Epithelial cell of esophagus (primary cell): ENCODE measurements around the gene MANF.

ENCODE experiments used
- DNase-seq: peaks from one replicate; pipeline ENCODE4 v3.0.0; 2010; ENCODE audit warnings: low read depth
- H3K4me3 ChIP-seq: 2 replicates; pipeline ENCODE4 v1.5.1; 2011; ENCODE audit warnings: mild to moderate bottlenecking, low read length, control low read depth
- TF ChIP-seq, protein P1 (sequence below): IDR thresholded peaks from 2 replicates; pipeline ENCODE4 v1.5.1; 2011; ENCODE audit warnings: low read depth, mild to moderate bottlenecking, low read length, control low read depth, inconsistent platforms; ENCODE audit not compliant: insufficient read depth; ENCODE audit errors: missing control alignments

MANF gene

DNA sequence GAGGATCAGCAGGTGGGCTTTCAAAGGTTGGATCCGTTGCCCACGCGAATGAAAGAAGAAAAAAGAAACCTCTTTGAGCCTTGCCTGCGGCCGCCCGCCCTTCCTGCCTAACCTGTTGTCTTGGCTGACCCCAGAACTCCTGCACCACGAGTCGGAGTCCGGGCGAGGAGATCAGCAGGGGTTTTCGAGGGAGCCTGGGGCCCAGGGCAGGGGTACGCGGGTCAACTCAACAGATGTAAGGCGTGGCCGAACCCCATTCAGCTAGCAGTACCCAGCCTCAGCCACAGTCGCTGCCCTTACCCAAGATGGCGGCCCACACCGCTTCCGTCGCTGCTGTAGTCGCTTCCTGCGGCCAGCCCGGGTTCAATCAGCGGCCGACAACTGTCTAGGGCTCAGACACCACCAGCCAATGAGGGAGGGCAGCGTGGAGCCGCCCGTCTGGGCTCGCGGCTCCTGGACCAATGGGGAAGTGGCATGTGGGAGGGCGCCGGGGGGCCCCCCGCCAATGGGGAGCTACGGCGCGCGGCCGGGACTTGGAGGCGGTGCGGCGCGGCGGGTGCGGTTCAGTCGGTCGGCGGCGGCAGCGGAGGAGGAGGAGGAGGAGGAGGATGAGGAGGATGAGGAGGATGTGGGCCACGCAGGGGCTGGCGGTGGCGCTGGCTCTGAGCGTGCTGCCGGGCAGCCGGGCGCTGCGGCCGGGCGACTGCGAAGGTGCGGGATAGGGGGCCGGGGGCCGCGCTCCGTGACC is at the start of gene MANF:
MANF (plus strand) TSS at position 566 of the 748 bp plus-strand sequence; CDS start at position 618, 52 bp downstream.
- peak within 1 kb of the TSS; percentile 98 for H3K4me3 ChIP-seq
- TF ChIP-seq, protein P1, sequence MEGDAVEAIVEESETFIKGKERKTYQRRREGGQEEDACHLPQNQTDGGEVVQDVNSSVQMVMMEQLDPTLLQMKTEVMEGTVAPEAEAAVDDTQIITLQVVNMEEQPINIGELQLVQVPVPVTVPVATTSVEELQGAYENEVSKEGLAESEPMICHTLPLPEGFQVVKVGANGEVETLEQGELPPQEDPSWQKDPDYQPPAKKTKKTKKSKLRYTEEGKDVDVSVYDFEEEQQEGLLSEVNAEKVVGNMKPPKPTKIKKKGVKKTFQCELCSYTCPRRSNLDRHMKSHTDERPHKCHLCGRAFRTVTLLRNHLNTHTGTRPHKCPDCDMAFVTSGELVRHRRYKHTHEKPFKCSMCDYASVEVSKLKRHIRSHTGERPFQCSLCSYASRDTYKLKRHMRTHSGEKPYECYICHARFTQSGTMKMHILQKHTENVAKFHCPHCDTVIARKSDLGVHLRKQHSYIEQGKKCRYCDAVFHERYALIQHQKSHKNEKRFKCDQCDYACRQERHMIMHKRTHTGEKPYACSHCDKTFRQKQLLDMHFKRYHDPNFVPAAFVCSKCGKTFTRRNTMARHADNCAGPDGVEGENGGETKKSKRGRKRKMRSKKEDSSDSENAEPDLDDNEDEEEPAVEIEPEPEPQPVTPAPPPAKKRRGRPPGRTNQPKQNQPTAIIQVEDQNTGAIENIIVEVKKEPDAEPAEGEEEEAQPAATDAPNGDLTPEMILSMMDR: no peak

DNA sequence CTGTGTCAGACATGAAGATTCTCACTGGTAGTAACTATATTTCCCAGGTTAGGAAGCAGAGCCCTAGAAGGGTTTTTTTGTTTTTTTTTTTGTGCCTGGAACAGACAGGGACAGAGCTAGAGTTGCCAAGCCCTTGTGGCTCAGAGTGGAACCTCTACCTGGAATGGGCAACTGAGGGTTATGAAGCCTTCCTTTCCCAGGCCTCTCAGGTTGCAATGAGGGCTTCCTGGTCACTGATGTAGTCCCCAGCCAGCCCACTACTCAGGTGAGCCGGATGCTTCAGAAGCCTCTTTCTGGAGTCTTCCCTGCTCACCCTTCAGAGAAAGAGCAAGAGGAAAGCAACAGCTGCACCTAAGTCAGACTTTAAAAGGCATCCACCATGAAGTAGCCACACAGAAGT is 48.8 kb upstream of the MANF start:
- no peak for DNase-seq
- no peak overlapping the region for H3K4me3 ChIP-seq
- TF ChIP-seq, protein P1: no peak

More for the DNA sequence above, at the start of gene MANF:
- peak; percentile 99 for DNase-seq

DNA sequence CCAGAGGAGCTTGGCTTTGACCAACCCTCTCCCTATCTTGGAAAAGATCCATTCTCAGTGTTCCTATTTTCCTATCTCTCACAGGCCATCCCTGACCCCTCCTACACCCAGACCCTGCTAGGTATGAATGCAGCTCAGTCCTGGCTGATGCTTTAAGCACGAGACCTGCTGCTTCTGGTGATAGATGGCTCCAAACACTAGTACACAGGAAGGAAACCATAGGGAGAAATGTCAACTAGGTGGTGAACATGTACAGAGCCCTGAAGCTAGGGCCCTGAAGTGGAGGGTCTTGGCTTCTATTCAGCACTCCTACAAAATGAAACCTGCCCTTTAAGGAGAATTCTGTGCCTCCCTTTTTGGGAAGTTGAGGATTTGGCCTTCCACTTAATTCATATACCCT is 47.4 kb upstream of the MANF start:
- H3K4me3 ChIP-seq: no peak overlapping the region
- TF ChIP-seq, protein P1: no peak
- DNase-seq: no peak

DNA sequence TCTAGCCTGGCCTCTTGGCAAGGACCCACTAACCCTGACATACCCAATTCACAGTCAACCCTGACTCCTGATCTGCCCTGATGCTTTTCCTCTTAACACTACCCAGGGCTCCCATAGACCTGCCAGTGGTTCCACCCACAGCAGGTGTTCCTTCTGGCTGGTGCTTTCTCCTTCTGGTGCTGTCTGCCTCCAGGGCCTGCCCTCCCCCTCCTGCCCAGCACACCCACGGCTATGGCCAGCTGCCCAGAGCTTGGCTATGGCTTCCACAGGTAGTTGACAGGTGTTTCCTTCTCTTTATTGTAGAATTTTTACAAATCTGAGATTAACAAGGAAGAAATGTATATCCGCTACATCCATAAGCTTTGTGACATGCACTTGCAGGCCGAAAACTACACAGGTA is 46.5 kb upstream of the MANF start:
- no peak overlapping the region for H3K4me3 ChIP-seq
- TF ChIP-seq, protein P1: no peak
- DNase-seq: no peak

DNA sequence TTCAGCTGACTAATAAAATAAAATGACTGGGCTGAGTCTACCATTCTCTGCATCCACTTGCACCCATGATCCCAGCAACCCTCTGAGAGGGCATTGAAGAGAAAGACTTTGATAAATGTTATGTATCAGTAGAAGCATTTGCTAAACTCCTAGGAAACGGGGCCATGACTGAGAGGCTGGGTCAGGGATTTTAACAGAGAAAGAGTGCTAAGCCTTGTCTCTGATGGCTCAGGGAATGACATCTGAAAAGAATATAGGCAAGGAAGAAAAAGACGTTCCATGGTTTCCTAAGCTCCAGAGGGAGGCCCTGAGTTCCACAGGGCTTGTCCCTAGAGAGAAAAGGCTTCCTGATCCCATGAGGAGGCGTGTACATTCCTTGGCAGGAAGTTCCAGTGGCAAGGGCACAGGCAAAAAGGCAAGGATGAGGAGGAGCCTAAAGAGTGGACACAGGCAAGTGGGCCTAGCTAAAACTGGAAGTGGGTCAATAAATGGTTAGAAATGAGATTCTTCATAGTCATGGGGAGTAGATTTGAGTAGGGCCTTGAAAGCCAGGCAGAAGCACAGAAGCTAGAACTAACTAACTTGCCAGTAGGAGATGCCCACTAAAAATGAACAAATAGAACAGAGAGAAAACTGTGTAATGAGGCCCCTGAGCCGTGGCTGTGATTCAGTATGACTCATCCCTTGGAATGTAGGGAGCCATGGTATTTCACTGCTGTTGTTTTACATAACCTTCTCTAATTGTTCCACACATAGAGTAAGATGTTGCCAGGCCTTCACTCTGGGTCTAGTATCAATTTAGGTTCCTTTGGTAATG is 44.9 kb upstream of the MANF start:
- TF ChIP-seq, protein P1: no peak
- H3K4me3 ChIP-seq: no peak overlapping the region
- peak; percentile 91 for DNase-seq

DNA sequence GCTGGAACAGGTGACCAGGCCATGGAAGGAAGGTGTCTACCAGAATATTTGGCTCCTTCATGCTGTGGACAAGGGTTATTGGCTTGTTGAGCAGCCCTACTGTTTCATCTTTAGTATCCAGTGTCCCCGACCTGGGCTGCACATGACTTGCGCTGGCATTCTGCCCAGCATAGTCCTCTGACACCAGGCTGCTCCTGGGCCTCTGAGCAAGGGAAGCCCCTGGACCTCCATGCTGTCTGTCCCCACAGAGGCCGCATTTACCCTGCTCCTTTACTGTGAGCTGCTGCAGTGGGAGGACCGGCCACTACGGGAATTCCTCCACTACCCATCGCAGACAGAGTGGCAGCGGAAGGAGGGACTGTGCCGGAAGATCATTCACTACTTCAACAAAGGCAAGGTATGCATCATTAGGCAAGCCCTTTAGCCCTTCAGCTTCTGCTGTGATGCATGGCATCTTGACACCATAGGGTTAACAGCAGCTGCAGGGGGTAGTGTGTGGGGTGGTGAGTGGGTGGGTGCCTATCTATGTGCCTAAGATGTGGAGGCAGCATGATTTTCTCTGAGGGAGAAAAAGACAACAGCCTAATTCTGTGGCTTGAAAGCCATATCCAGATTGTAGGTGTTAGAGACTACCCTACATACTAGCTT is 44.0 kb upstream of the MANF start:
- peak; percentile 8 for DNase-seq
- TF ChIP-seq, protein P1: no peak
- H3K4me3 ChIP-seq: no peak overlapping the region
